Measurements from ENCODE around the gene ZSCAN25. TPM values are rescaled to one million over a fixed set of nuclear protein-coding genes. Genes with fewer than 3 reads are reported as not detected.
"Not testable (repeated sequence)": the region's sequence is repeated elsewhere in the genome, so short reads cannot be mapped to it uniquely, and the experiment has no call there.

ZSCAN25 gene
- total RNA-seq, 1 experiment from 2014 or later: 17.6 TPM

GRCh38 chr7:99645590-99645989, 28.8 kb downstream of the ZSCAN25 start:
- Mint-ChIP-seq H3K4me3 (ENCODE audit: unreplicated experiment) (no peak overlapping the region), H3K36me3 (ENCODE audit: insufficient read depth, unreplicated experiment) (peaks cover 16% of the 10 kb centered on the region), H3K27me3 (ENCODE audit: insufficient read depth, unreplicated experiment) (no peaks in the 10 kb centered on the region), H3K27ac (ENCODE audit: low read depth, unreplicated experiment) (no peak overlapping the region), H3K9me3 (ENCODE audit: unreplicated experiment) (no peaks in the 10 kb centered on the region), H3K4me1 (ENCODE audit: insufficient read depth, unreplicated experiment) (peaks cover 6% of the 10 kb centered on the region)
- no TSS peak for BruUV-seq (replicated peaks)
- intact Hi-C loops (cut with micrococcal nuclease): no loop called here
- TF ChIP-seq CTCF (IDR thresholded peaks at IDR 0.05; ENCODE audit: unreplicated experiment): no peak
- ChIA-PET POLR2A (no interaction called here), CTCF (interaction anchor here (0.8 kb wide), 1 partner anchor 73 kb away, joined by 3 read pairs; no protein-coding TSS in a partner anchor)
- no peak for DNase-seq (ENCODE audit: unreplicated experiment)

GRCh38 chr7:99648843-99649242, 32.1 kb downstream of the ZSCAN25 start:
- no TSS peak for BruUV-seq (replicated peaks)
- no peak overlapping the region for H3K27ac Mint-ChIP-seq (ENCODE audit: low read depth, unreplicated experiment)
- H3K4me1 Mint-ChIP-seq (ENCODE audit: insufficient read depth, unreplicated experiment): no peaks in the 10 kb centered on the region
- H3K4me3 Mint-ChIP-seq (ENCODE audit: unreplicated experiment): no peak overlapping the region
- H3K9me3 Mint-ChIP-seq (ENCODE audit: unreplicated experiment): no peaks in the 10 kb centered on the region
- POLR2A ChIA-PET: interaction anchor here (0.8 to 1.2 kb wide), 2 partner anchors 12 to 17 kb away, joined by 3 read pairs; no protein-coding TSS in a partner anchor
- H3K27me3 Mint-ChIP-seq (ENCODE audit: insufficient read depth, unreplicated experiment): no peaks in the 10 kb centered on the region
- DNase-seq (ENCODE audit: unreplicated experiment): no peak
- CTCF ChIA-PET: no interaction called here
- peaks cover 15% of the 10 kb centered on the region for H3K36me3 Mint-ChIP-seq (ENCODE audit: insufficient read depth, unreplicated experiment)
- TF ChIP-seq CTCF (IDR thresholded peaks at IDR 0.05; ENCODE audit: unreplicated experiment): no peak
- intact Hi-C loops (cut with micrococcal nuclease): no loop called here

- BruUV-seq (replicated peaks): no TSS peak
- H3K27ac Mint-ChIP-seq (ENCODE audit: low read depth, unreplicated experiment): no peak overlapping the region
Measured at GRCh38 chr7:99651290-99651689, 34.5 kb downstream of the ZSCAN25 start.

GRCh38 chr7:99652671-99653070, 35.9 kb downstream of the ZSCAN25 start:
- no peak overlapping the region for H3K27ac Mint-ChIP-seq (ENCODE audit: low read depth, unreplicated experiment)
- DNase-seq (ENCODE audit: unreplicated experiment): no peak
- H3K4me3 Mint-ChIP-seq (ENCODE audit: unreplicated experiment): no peak overlapping the region
- TF ChIP-seq CTCF (IDR thresholded peaks at IDR 0.05; ENCODE audit: unreplicated experiment): no peak
- no peaks in the 10 kb centered on the region for H3K27me3 Mint-ChIP-seq (ENCODE audit: insufficient read depth, unreplicated experiment)
- H3K9me3 Mint-ChIP-seq (ENCODE audit: unreplicated experiment): no peaks in the 10 kb centered on the region
- H3K36me3 Mint-ChIP-seq (ENCODE audit: insufficient read depth, unreplicated experiment): no peaks in the 10 kb centered on the region
- BruUV-seq (replicated peaks): no TSS peak
- ChIA-PET POLR2A (interaction anchor here (0.7 to 1.3 kb wide), 2 partner anchors 8 to 274 kb away, joined by 3 to 4 read pairs; no protein-coding TSS in a partner anchor), CTCF (no interaction called here)
- intact Hi-C loops (cut with micrococcal nuclease): no loop called here
- H3K4me1 Mint-ChIP-seq (ENCODE audit: insufficient read depth, unreplicated experiment): no peaks in the 10 kb centered on the region

More at GRCh38 chr7:99651290-99651689, 34.5 kb downstream of the ZSCAN25 start:
- Mint-ChIP-seq H3K4me1 (ENCODE audit: insufficient read depth, unreplicated experiment) (no peaks in the 10 kb centered on the region), H3K4me3 (ENCODE audit: unreplicated experiment) (no peak overlapping the region), H3K36me3 (ENCODE audit: insufficient read depth, unreplicated experiment) (peaks cover 3% of the 10 kb centered on the region), H3K9me3 (ENCODE audit: unreplicated experiment) (no peaks in the 10 kb centered on the region), H3K27me3 (ENCODE audit: insufficient read depth, unreplicated experiment) (no peaks in the 10 kb centered on the region)
- POLR2A ChIA-PET: interaction anchor here (1.0 to 1.2 kb wide), 2 partner anchors 10 to 13 kb away, joined by 3 to 4 read pairs; no protein-coding TSS in a partner anchor
- intact Hi-C loops (cut with micrococcal nuclease): no loop called here
- TF ChIP-seq CTCF (IDR thresholded peaks at IDR 0.05; ENCODE audit: unreplicated experiment): no peak
- DNase-seq (ENCODE audit: unreplicated experiment): no peak
- CTCF ChIA-PET: no interaction called here

- H3K27me3 Mint-ChIP-seq (ENCODE audit: insufficient read depth, unreplicated experiment): not testable (repeated sequence)
Measured at GRCh38 chr7:99653269-99653668, 36.5 kb downstream of the ZSCAN25 start.

More at GRCh38 chr7:99653269-99653668, 36.5 kb downstream of the ZSCAN25 start:
- H3K36me3 Mint-ChIP-seq (ENCODE audit: insufficient read depth, unreplicated experiment); H3K4me1 Mint-ChIP-seq (ENCODE audit: insufficient read depth, unreplicated experiment); intact Hi-C loops (cut with micrococcal nuclease); H3K4me3 Mint-ChIP-seq (ENCODE audit: unreplicated experiment); BruUV-seq (replicated peaks); DNase-seq (ENCODE audit: unreplicated experiment); H3K27ac Mint-ChIP-seq (ENCODE audit: low read depth, unreplicated experiment); H3K9me3 Mint-ChIP-seq (ENCODE audit: unreplicated experiment): not testable (repeated sequence)
- POLR2A ChIA-PET: interaction anchor here (0.7 kb wide), 1 partner anchor 274 kb away, joined by 3 read pairs; no protein-coding TSS in a partner anchor
- CTCF ChIA-PET: interaction anchor here (1.2 kb wide), 1 partner anchor 86 kb away, joined by 5 read pairs; no protein-coding TSS in a partner anchor
